Mononuclear cell (primary cell): ENCODE measurements around the gene TTC28. TPM values are rescaled to one million over a fixed set of nuclear protein-coding genes. Genes with fewer than 3 reads are reported as not detected.
"Not testable (repeated sequence)": the region's sequence is repeated elsewhere in the genome, so short reads cannot be mapped to it uniquely, and the experiment has no call there.

Experiments used
- H3K27me3 ChIP-seq: 2 replicates; pipeline ENCODE4 v1.6.0; 2011; ENCODE audit warnings: low read length, control low read depth; ENCODE audit not compliant: insufficient read depth
- H3K4me1 ChIP-seq: 2 replicates; pipeline ENCODE4 v1.5.1; 2011; ENCODE audit warnings: mild to moderate bottlenecking, low read length, control low read depth; ENCODE audit not compliant: insufficient read depth
- H3K4me3 ChIP-seq: 2 replicates; pipeline ENCODE4 v1.5.1; 2011; ENCODE audit warnings: mild to moderate bottlenecking, low read length, moderate library complexity
- H3K9me3 ChIP-seq: 2 replicates; pipeline ENCODE4 v1.5.1; 2011; ENCODE audit warnings: low read depth, mild to moderate bottlenecking, control low read depth, low read length
- total RNA-seq: library from RNA; depleted of rRNA; stranded (reverse); fragments of >200 nt; gene quantifications from one replicate; pipeline ENCODE4 v1.2.3, GENCODE V29; 2012

Gene TTC28
- total RNA-seq, 1 donor: 1.5 TPM

DNA sequence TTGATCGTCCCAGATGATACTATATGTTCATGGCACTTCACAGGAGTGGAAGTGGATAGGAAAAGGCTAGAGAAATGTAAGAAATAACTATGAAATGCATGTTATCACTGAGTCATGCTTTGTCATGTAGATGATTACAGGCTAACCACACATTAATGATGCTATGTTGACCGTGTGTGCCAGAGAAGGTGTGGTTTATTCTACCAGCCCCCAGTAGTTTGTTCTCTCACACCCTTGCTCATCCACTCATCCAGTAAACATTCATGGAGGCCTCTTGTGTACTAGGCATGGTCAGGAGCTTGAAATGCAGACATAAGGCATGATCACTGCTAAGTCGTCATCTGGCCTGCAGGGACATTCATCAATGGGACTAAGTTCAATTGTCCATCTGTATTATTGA is 607.6 kb downstream of the TTC28 start:
- no peaks in the 10 kb centered on the region for H3K4me1 ChIP-seq
- H3K27me3 ChIP-seq: no peaks in the 10 kb centered on the region
- no peak overlapping the region for H3K4me3 ChIP-seq
- H3K9me3 ChIP-seq: no peaks in the 10 kb centered on the region

DNA sequence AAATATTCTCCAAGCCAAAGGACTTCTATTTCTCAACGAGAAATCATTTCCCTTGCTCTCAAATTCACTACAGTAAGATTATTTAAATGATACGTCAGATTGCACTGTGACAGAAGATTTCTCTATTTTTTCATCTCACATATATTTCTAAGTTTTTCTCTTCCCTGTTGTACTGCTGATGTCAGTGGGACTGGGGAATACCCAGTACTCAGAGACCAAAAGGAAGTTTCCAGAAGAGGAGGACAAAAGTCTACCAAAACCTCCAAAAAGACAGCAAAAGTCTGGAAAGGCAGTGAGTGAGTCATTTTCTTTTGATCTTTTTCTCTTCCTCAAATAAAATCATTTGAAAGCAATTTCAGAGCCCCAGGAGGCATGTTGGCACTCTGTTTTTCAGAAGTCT is 610.8 kb downstream of the TTC28 start:
- no peaks in the 10 kb centered on the region for H3K4me1 ChIP-seq
- H3K27me3 ChIP-seq: no peaks in the 10 kb centered on the region
- H3K4me3 ChIP-seq: no peak overlapping the region
- no peaks in the 10 kb centered on the region for H3K9me3 ChIP-seq

DNA sequence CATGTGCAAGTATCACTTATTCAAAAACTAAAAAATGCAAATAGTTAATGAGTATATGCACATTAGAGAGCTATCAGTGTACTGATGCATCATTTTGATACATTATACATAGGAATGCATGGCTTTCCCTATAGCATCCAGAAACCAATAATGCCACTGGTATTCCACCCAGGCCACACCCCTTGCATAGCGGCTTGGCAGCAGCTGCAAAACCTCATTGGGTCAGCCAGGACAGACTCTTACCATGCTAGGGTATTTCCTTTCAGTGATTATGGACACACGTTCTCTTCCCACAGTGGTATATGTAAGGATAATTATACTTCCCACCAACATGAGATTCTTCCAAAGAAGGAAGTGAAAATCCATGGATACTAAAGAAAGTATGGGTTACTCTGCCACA is 614.7 kb downstream of the TTC28 start:
- no peak overlapping the region for H3K4me3 ChIP-seq
- H3K9me3 ChIP-seq: no peaks in the 10 kb centered on the region
- H3K27me3 ChIP-seq: no peaks in the 10 kb centered on the region
- no peaks in the 10 kb centered on the region for H3K4me1 ChIP-seq

GRCh38 chr22:28063656-28064055 is 616.0 kb downstream of the TTC28 start:
- Histone ChIP-seq H3K4me3 (no peak overlapping the region), H3K9me3 (no peaks in the 10 kb centered on the region), H3K4me1 (no peaks in the 10 kb centered on the region), H3K27me3 (no peaks in the 10 kb centered on the region)

DNA sequence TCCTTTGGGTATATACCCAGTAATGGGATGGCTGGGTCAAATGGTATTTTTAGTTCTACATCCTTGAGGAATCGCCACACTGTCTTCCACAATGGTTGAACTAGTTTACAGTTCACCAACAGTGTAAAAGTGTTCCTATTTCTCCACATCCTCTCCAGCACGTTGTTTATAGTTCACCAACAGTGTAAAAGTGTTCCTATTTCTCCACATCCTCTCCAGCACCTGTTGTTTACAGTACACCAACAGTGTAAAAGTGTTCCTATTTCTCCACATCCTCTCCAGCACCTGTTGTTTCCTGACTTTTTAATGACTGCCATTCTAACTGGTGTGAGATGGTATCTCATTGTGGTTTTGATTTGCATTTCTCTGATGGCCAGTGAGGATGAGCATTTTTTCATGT is 619.0 kb downstream of the TTC28 start:
- H3K27me3 ChIP-seq, H3K4me3 ChIP-seq, H3K9me3 ChIP-seq, H3K4me1 ChIP-seq: not testable (repeated sequence)

DNA sequence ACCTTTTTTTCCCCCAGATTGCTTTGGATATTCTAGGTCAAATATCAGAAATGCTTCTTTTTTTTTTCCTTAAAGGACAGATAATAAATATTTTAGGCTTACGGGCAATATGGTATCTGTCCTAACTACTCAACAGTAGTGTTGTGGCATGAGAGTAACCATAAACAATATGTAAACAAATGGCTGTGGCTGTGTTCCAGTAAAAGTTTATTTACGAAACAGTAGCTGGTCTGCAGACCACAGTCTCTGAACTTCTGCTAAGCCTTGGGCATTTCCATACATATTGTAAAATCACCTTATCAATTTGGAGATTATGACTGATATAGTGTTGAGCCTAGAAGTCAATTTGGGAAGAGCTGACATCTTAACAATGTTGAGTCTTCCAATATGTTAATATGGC is 621.6 kb downstream of the TTC28 start:
- H3K9me3 ChIP-seq: no peaks in the 10 kb centered on the region
- no peaks in the 10 kb centered on the region for H3K27me3 ChIP-seq
- H3K4me1 ChIP-seq: no peaks in the 10 kb centered on the region
- H3K4me3 ChIP-seq: no peak overlapping the region

DNA sequence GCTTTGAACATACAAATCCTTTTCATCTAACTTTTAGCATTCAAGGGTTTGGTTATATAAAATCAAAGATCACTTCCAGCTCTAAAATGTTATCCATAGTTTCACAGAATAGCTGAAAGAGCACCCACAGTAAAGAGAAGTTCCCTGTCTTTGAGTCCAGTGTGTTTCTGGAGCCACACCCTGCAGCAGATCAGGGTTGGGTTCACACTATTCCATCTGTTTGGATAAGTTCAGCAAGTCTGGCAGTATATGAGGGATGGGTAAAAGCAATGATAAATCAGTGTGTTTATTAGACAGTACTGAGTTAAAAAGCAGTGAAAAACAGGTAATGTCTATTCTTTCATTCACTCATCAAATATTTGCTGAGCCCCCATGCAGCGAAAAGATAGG is 624.8 kb downstream of the TTC28 start:
- Histone ChIP-seq H3K4me3 (no peak overlapping the region), H3K27me3 (no peaks in the 10 kb centered on the region), H3K9me3 (no peaks in the 10 kb centered on the region), H3K4me1 (no peaks in the 10 kb centered on the region)

DNA sequence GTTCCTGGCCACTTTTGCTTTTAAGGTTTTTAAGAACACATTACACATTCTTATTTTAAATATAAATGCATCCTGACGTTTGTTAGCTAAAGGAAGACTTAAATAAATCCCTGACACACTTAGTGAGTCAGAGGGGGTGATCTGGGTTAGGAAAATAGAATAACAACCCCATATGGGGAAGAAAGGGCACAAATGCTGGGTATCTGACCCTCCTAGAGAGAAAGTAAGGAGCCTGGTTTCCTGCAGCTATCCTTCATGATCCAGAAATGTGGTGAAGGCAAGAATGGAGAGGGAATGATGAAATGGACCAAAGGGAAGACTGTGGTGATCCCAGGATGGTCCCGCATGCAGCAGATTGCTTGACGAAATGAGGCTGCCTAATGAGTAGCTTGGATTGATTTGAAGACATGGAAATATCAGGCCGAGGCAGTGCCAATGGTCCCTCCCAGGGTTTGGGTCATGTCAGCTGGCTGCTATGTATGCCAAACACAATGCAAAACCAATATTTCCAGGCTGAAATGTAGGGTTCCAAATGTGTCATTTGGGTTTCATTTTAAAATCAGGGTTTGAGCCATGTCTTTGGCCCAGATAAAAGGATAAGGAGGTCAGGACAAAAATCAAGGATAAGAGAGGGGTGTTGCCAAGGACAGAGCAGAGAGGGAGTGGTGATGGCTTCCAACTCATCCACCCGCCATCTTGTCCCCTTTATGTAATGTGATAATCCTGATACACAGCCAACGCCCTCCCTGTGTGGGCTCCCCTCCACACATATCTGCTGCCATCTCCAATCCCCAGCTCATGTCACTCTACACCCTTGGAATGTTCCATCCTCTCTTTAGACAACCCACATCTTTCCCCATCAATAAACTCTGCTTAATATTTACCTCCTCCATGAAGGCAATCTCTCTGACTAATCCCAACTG is 625.5 kb downstream of the TTC28 start:
- no peaks in the 10 kb centered on the region for H3K4me1 ChIP-seq
- H3K9me3 ChIP-seq: no peaks in the 10 kb centered on the region
- no peaks in the 10 kb centered on the region for H3K27me3 ChIP-seq
- no peak overlapping the region for H3K4me3 ChIP-seq

DNA sequence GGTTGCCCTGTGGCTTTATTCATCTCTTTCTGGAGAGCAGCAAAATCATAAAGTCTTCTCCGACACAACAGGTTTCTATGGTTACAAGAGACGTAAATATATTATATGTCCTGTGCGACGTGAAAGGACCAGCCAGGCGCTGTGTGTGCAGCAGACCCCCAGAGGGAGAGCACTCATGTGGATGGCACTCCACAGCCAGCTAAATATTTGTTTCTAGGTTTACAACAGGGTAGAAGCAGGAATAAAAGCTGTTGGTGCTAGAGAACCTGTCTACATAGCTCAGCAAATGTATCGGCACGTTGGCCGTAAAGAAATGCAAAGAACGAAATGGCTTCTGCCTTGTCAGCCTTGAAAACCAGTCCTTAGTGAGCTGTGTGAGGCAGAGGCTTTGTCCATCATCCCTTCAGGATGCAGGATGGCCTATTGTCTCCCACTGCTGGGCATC is 626.8 kb downstream of the TTC28 start:
- no peak overlapping the region for H3K4me3 ChIP-seq
- H3K4me1 ChIP-seq: no peaks in the 10 kb centered on the region
- no peaks in the 10 kb centered on the region for H3K9me3 ChIP-seq
- H3K27me3 ChIP-seq: no peaks in the 10 kb centered on the region

DNA sequence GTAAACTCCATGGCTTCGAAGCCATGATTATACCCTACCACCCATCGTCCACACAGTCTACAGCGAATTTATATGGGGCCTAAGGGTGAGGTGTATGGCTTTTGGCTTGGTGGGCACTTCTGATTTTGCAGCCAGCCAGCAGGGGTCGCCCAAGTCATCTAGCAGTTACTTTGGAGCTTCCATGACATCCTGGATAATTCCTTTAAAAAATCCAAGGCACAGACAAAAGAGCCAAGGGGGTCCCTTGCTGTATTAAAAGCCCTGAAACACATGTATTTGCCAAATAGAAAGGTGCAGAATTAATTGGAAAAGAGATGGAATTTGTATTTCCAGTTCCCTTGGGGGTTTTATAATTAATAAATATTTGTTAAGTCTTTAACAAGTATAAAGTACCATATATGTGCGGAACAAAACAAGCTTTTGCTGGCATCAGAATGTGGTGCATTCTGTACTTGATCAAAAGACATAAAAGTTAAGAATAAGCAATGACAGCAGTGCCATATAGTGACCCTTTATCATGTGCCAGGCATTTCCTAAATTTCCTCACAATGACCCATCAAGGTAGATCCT is 627.8 kb downstream of the TTC28 start:
- Histone ChIP-seq H3K27me3 (no peaks in the 10 kb centered on the region), H3K9me3 (no peaks in the 10 kb centered on the region), H3K4me3 (no peak overlapping the region), H3K4me1 (no peaks in the 10 kb centered on the region)

GRCh38 chr22:28051091-28051786 is 628.4 kb downstream of the TTC28 start:
- Histone ChIP-seq H3K27me3 (no peaks in the 10 kb centered on the region), H3K4me3 (no peak overlapping the region), H3K9me3 (no peaks in the 10 kb centered on the region), H3K4me1 (no peaks in the 10 kb centered on the region)

GRCh38 chr22:28048529-28048928 is 631.1 kb downstream of the TTC28 start:
- Histone ChIP-seq H3K4me1 (no peaks in the 10 kb centered on the region), H3K27me3 (no peaks in the 10 kb centered on the region), H3K9me3 (no peaks in the 10 kb centered on the region), H3K4me3 (no peak overlapping the region)

- Histone ChIP-seq H3K4me1 (no peaks in the 10 kb centered on the region), H3K27me3 (no peaks in the 10 kb centered on the region), H3K9me3 (no peaks in the 10 kb centered on the region), H3K4me3 (no peak overlapping the region)
These were observed 631.9 kb downstream of the TTC28 start for GRCh38 chr22:28047740-28048139.

- no peaks in the 10 kb centered on the region for H3K9me3 ChIP-seq
- no peaks in the 10 kb centered on the region for H3K4me1 ChIP-seq
- no peak overlapping the region for H3K4me3 ChIP-seq
- no peaks in the 10 kb centered on the region for H3K27me3 ChIP-seq
These were observed 633.5 kb downstream of the TTC28 start for GRCh38 chr22:28046100-28046499.

DNA sequence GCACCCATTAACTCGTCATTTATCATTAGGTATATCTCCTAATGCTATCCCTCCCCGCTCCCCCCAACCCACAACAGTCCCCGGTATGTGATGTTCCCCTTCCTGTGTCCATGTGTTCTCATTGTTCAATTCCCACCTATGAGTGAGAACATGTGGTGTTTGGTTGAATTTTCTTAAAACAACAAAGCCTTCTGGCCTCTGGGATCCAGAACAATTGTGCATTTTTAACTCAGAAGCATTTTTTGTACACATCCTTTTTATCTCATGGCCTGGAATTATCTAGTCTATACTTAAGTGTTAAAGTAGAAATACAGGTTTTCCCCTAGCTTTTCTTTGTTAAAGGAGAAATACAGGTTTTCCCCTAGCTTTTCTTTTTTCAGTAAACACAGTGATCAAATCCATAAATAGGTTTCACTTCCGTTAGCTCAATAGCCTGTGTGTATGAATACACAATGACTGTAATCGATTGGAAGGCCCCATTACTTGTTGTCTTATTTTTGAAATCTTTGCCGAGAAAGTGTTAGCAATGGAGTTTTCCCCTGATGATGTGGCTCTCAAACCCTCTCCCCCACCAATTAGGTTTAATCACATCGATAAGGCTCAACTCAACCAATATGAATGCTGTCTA is 635.0 kb downstream of the TTC28 start:
- H3K27me3 ChIP-seq: no peaks in the 10 kb centered on the region
- H3K9me3 ChIP-seq: no peaks in the 10 kb centered on the region
- H3K4me1 ChIP-seq: no peaks in the 10 kb centered on the region
- H3K4me3 ChIP-seq: no peak overlapping the region
